ENCODE data around the gene PLPP4. TPM values are rescaled to one million over a fixed set of nuclear protein-coding genes. Genes with fewer than 3 reads are reported as not detected.

Gene PLPP4
- total RNA-seq, 8 experiments from 2014 or later: 0.23 to 11.9 (median 0.62) TPM

- ATAC-seq (replicated peaks in 6 of 8): no peak
- H3K4me3 ChIP-seq: no peak overlapping the region
- WGBS, 10 experiments: 33 to 100% (median 92%) methylated on average over 1 to 2 of the region's 2 CpGs; no CpG with 5 or more reads in 2 of the 10 experiments
- peaks cover 9 to 11% of the 10 kb centered on the region in 2 donors for H3K4me1 ChIP-seq (replicated peaks in 1 of 2)
- no peak overlapping the region for H3K27ac ChIP-seq
- in situ Hi-C loops (cut with MboI; ENCODE audit: low pct_unique_long_range_greater_than_20kb in 2 of 9, low sequenced_read_pairs in 9 of 9, unreplicated experiment in 9 of 9): no loop called here
Observed at GRCh38 chr10:120553911-120554310, 96.9 kb downstream of the PLPP4 start.

- 40 to 100% (median 82%) methylated on average over 1 to 4 of the region's 4 CpGs; no CpG with 5 or more reads in 3 of the 10 experiments for WGBS, 10 experiments
- H3K4me3 ChIP-seq: no peak overlapping the region
- in situ Hi-C loops (cut with MboI; ENCODE audit: low pct_unique_long_range_greater_than_20kb in 2 of 9, low sequenced_read_pairs in 9 of 9, unreplicated experiment in 9 of 9): no loop called here
- no peak for ATAC-seq (replicated peaks in 6 of 8)
- peaks cover 9 to 11% of the 10 kb centered on the region in 2 donors for H3K4me1 ChIP-seq (replicated peaks in 1 of 2)
- no peak overlapping the region for H3K27ac ChIP-seq
Observed at GRCh38 chr10:120555436-120555835, 98.4 kb downstream of the PLPP4 start.

GRCh38 chr10:120555842-120556532 is 99.0 kb downstream of the PLPP4 start:
- peaks cover 9 to 11% of the 10 kb centered on the region in 2 donors for H3K4me1 ChIP-seq (replicated peaks in 1 of 2)
- in situ Hi-C loops (cut with MboI; ENCODE audit: low pct_unique_long_range_greater_than_20kb in 2 of 9, low sequenced_read_pairs in 9 of 9, unreplicated experiment in 9 of 9): no loop called here
- WGBS, 10 experiments: 0 to 33% (median 18%) methylated on average over 1 to 2 of the region's 2 CpGs; no CpG with 5 or more reads in 3 of the 10 experiments
- no peak overlapping the region for H3K4me3 ChIP-seq
- ATAC-seq (replicated peaks in 6 of 8): no peak
- no peak overlapping the region for H3K27ac ChIP-seq

GRCh38 chr10:120557311-120557710 is 100.3 kb downstream of the PLPP4 start:
- 3 to 80% (median 18%) methylated on average over 1 to 4 of the region's 4 CpGs; no CpG with 5 or more reads in 2 of the 10 experiments for WGBS, 10 experiments
- peaks cover 9 to 11% of the 10 kb centered on the region in 2 donors for H3K4me1 ChIP-seq (replicated peaks in 1 of 2)
- ATAC-seq (replicated peaks in 6 of 8): peak in 3 of 8 experiments; percentile 30 to 42 (median 34)
- in situ Hi-C loops (cut with MboI; ENCODE audit: low pct_unique_long_range_greater_than_20kb in 2 of 9, low sequenced_read_pairs in 9 of 9, unreplicated experiment in 9 of 9): no loop called here
- no peak overlapping the region for H3K4me3 ChIP-seq
- no peak overlapping the region for H3K27ac ChIP-seq

- Histone ChIP-seq H3K4me3 (no peak overlapping the region), H3K4me1 (replicated peaks in 1 of 2) (peaks cover 9 to 11% of the 10 kb centered on the region in 2 donors), H3K27ac (no peak overlapping the region)
- in situ Hi-C loops (cut with MboI; ENCODE audit: low pct_unique_long_range_greater_than_20kb in 2 of 9, low sequenced_read_pairs in 9 of 9, unreplicated experiment in 9 of 9): no loop called here
- no peak for ATAC-seq (replicated peaks in 6 of 8)
- WGBS, 10 experiments: 57 to 100% (median 89%) methylated on average over 1 to 11 of the region's 11 CpGs; no CpG with 5 or more reads in 2 of the 10 experiments
Observed at GRCh38 chr10:120559800-120560199, 102.8 kb downstream of the PLPP4 start.

- Histone ChIP-seq H3K4me1 (replicated peaks in 1 of 2) (no peaks in the 10 kb centered on the region), H3K4me3 (no peak overlapping the region), H3K27ac (no peak overlapping the region)
- ATAC-seq (replicated peaks in 6 of 8): no peak
- WGBS, 10 experiments: 67 to 100% (median 95%) methylated on average over 2 to 9 of the region's 9 CpGs
- in situ Hi-C loops (cut with MboI; ENCODE audit: low pct_unique_long_range_greater_than_20kb in 2 of 9, low sequenced_read_pairs in 9 of 9, unreplicated experiment in 9 of 9): no loop called here
Observed at GRCh38 chr10:120562956-120563355, 105.9 kb downstream of the PLPP4 start.

- in situ Hi-C loops (cut with MboI; ENCODE audit: low pct_unique_long_range_greater_than_20kb in 2 of 9, low sequenced_read_pairs in 9 of 9, unreplicated experiment in 9 of 9): no loop called here
- WGBS, 10 experiments: 80 to 100% (median 91%) methylated on average over 1 to 2 of the region's 2 CpGs; no CpG with 5 or more reads in 2 of the 10 experiments
- no peak for ATAC-seq (replicated peaks in 6 of 8)
- Histone ChIP-seq H3K4me3 (no peak overlapping the region), H3K27ac (no peak overlapping the region), H3K4me1 (replicated peaks in 1 of 2) (no peaks in the 10 kb centered on the region)
Observed at GRCh38 chr10:120570418-120570817, 113.4 kb downstream of the PLPP4 start.

- in situ Hi-C loops (cut with MboI; ENCODE audit: low pct_unique_long_range_greater_than_20kb in 2 of 9, low sequenced_read_pairs in 9 of 9, unreplicated experiment in 9 of 9): no loop called here
- no peak for ATAC-seq (replicated peaks in 6 of 8)
Observed at GRCh38 chr10:120571266-120571665, 114.2 kb downstream of the PLPP4 start.

GRCh38 chr10:120572307-120572706 is 115.3 kb downstream of the PLPP4 start:
- Histone ChIP-seq H3K27ac (no peak overlapping the region), H3K4me3 (no peak overlapping the region), H3K4me1 (replicated peaks in 1 of 2) (no peaks in the 10 kb centered on the region)
- peak in 3 of 8 experiments; percentile 34 to 82 (median 60) for ATAC-seq (replicated peaks in 6 of 8)
- in situ Hi-C loops (cut with MboI; ENCODE audit: low pct_unique_long_range_greater_than_20kb in 2 of 9, low sequenced_read_pairs in 9 of 9, unreplicated experiment in 9 of 9): no loop called here
- WGBS, 10 experiments: 82 to 100% methylated on average over 1 of the region's 1 CpG; no CpG with 5 or more reads in 8 of the 10 experiments

More at GRCh38 chr10:120571266-120571665, 114.2 kb downstream of the PLPP4 start:
- Histone ChIP-seq H3K27ac (no peak overlapping the region), H3K4me1 (replicated peaks in 1 of 2) (no peaks in the 10 kb centered on the region), H3K4me3 (no peak overlapping the region)

- no peak for ATAC-seq (replicated peaks in 6 of 8)
- 56 to 100% (median 100%) methylated on average over 1 to 2 of the region's 2 CpGs; no CpG with 5 or more reads in 1 of the 10 experiments for WGBS, 10 experiments
- H3K4me3 ChIP-seq: no peak overlapping the region
- peaks cover 7 to 10% of the 10 kb centered on the region in 2 donors for H3K4me1 ChIP-seq (replicated peaks in 1 of 2)
- in situ Hi-C loops (cut with MboI; ENCODE audit: low pct_unique_long_range_greater_than_20kb in 2 of 9, low sequenced_read_pairs in 9 of 9, unreplicated experiment in 9 of 9): no loop called here
- no peak overlapping the region for H3K27ac ChIP-seq
Observed at GRCh38 chr10:120573355-120573754, 116.3 kb downstream of the PLPP4 start.

- in situ Hi-C loops (cut with MboI; ENCODE audit: low pct_unique_long_range_greater_than_20kb in 2 of 9, low sequenced_read_pairs in 9 of 9, unreplicated experiment in 9 of 9): no loop called here
- ATAC-seq (replicated peaks in 6 of 8): no peak
- H3K4me1 ChIP-seq (replicated peaks in 1 of 2): peaks cover 14 to 19% of the 10 kb centered on the region in 2 donors
- H3K4me3 ChIP-seq: no peak overlapping the region
- H3K27ac ChIP-seq: no peak overlapping the region
- WGBS, 10 experiments: 59 to 100% (median 88%) methylated on average over 4 to 12 of the region's 13 CpGs; no CpG with 5 or more reads in 3 of the 10 experiments
Observed at GRCh38 chr10:120574981-120575380, 118.0 kb downstream of the PLPP4 start.

- Histone ChIP-seq H3K4me1 (replicated peaks in 1 of 2) (peaks cover 17 to 23% of the 10 kb centered on the region in 2 donors), H3K27ac (no peak overlapping the region), H3K4me3 (no peak overlapping the region)
- WGBS, 10 experiments: 76 to 96% (median 86%) methylated on average over 2 to 3 of the region's 3 CpGs; no CpG with 5 or more reads in 4 of the 10 experiments
- ATAC-seq (replicated peaks in 6 of 8): no peak
- in situ Hi-C loops (cut with MboI; ENCODE audit: low pct_unique_long_range_greater_than_20kb in 2 of 9, low sequenced_read_pairs in 9 of 9, unreplicated experiment in 9 of 9): no loop called here
Observed at GRCh38 chr10:120575411-120575810, 118.4 kb downstream of the PLPP4 start.

- H3K4me3 ChIP-seq: no peak overlapping the region
- WGBS, 10 experiments: 29 to 100% (median 85%) methylated on average over 1 to 2 of the region's 2 CpGs; no CpG with 5 or more reads in 2 of the 10 experiments
- H3K4me1 ChIP-seq (replicated peaks in 1 of 2): peaks cover 23 to 31% of the 10 kb centered on the region in 2 donors
- in situ Hi-C loops (cut with MboI; ENCODE audit: low pct_unique_long_range_greater_than_20kb in 2 of 9, low sequenced_read_pairs in 9 of 9, unreplicated experiment in 9 of 9): no loop called here
- H3K27ac ChIP-seq: no peak overlapping the region
- ATAC-seq (replicated peaks in 6 of 8): peak in 4 of 8 experiments; percentile 11 to 64 (median 46)
Observed at GRCh38 chr10:120578134-120578533, 121.1 kb downstream of the PLPP4 start.

Data from motor neuron (in vitro differentiated cells).